ENCODE measurements around the gene TRMT13. TPM values are rescaled to one million over a fixed set of nuclear protein-coding genes. Genes with fewer than 3 reads are reported as not detected.

Gene TRMT13
- total RNA-seq, 1 experiment from 2014 or later, result 6.7 TPM

- Histone ChIP-seq H3K9ac (ENCODE audit: low read length) (no peak overlapping the region), H2AFZ (ENCODE audit: low read length) (no peak overlapping the region), H3K79me2 (ENCODE audit: low read length) (peaks cover 29% of the 10 kb centered on the region), H3K9me3 (ENCODE audit: low read length) (no peaks in the 10 kb centered on the region), H3K4me2 (ENCODE audit: low read length) (no peak overlapping the region), H3K4me3 (ENCODE audit: low read length) (no peak overlapping the region), H4K20me1 (ENCODE audit: low read length) (no peaks in the 10 kb centered on the region), H3K27ac (ENCODE audit: low read length) (no peak overlapping the region), H3K27me3 (ENCODE audit: low read length) (no peaks in the 10 kb centered on the region), H3K36me3 (ENCODE audit: low read depth, low read length) (peaks cover 41% of the 10 kb centered on the region), H3F3A (ENCODE audit: low read length, unreplicated experiment) (no peaks in the 10 kb centered on the region), H3K9me2 (replicated peaks; ENCODE audit: low read length) (no peaks in the 10 kb centered on the region), H3K4me1 (ENCODE audit: insufficient read depth, low read length) (peaks cover 7% of the 10 kb centered on the region)
- BruUV-seq (replicated peaks), result no TSS peak
- ChIA-PET CTCF (no interaction called here), POLR2A (ENCODE audit: unreplicated experiment) (no interaction called here)
- ATAC-seq (no peak), DNase-seq (no peak)
- no peak for TF ChIP-seq EZH2phosphoT487 (IDR thresholded peaks at IDR 0.05; ENCODE audit: borderline replicate concordance, low read length)
- TF ChIP-seq CTCF (conservative IDR thresholded peaks at IDR 0.05; ENCODE audit: low read depth, low read length), result no peak
- TF ChIP-seq EZH2 (IDR thresholded peaks at IDR 0.05; ENCODE audit: low read length, unreplicated experiment), result no peak
- intact Hi-C loops (cut with micrococcal nuclease), result no loop called here
Observed at GRCh38 chr1:100137602-100138001, 4.6 kb downstream of the TRMT13 start.

GRCh38 chr1:100141192-100141591 lies 8.2 kb downstream of the TRMT13 start:
- Histone ChIP-seq H2AFZ (ENCODE audit: low read length) (no peak overlapping the region), H3K4me1 (ENCODE audit: insufficient read depth, low read length) (no peaks in the 10 kb centered on the region), H3K27ac (ENCODE audit: low read length) (no peak overlapping the region), H3K9me2 (replicated peaks; ENCODE audit: low read length) (no peaks in the 10 kb centered on the region), H3K9me3 (ENCODE audit: low read length) (no peaks in the 10 kb centered on the region), H3K36me3 (ENCODE audit: low read depth, low read length) (peaks cover 56% of the 10 kb centered on the region), H4K20me1 (ENCODE audit: low read length) (no peaks in the 10 kb centered on the region), H3K27me3 (ENCODE audit: low read length) (no peaks in the 10 kb centered on the region), H3K4me2 (ENCODE audit: low read length) (no peak overlapping the region), H3K9ac (ENCODE audit: low read length) (no peak overlapping the region), H3F3A (ENCODE audit: low read length, unreplicated experiment) (peaks cover 3% of the 10 kb centered on the region), H3K4me3 (ENCODE audit: low read length) (no peak overlapping the region), H3K79me2 (ENCODE audit: low read length) (no peaks in the 10 kb centered on the region)
- ChIA-PET POLR2A (ENCODE audit: unreplicated experiment) (no interaction called here), CTCF (no interaction called here)
- ATAC-seq (no peak), DNase-seq (no peak)
- no TSS peak for BruUV-seq (replicated peaks)
- intact Hi-C loops (cut with micrococcal nuclease), result no loop called here
- TF ChIP-seq CTCF (conservative IDR thresholded peaks at IDR 0.05; ENCODE audit: low read depth, low read length) (no peak), EZH2 (IDR thresholded peaks at IDR 0.05; ENCODE audit: low read length, unreplicated experiment) (no peak), EZH2phosphoT487 (IDR thresholded peaks at IDR 0.05; ENCODE audit: borderline replicate concordance, low read length) (no peak)

- H2AFZ ChIP-seq (ENCODE audit: low read length), result no peak overlapping the region
- no peak overlapping the region for H3K4me3 ChIP-seq (ENCODE audit: low read length)
- no peak overlapping the region for H3K27ac ChIP-seq (ENCODE audit: low read length)
- DNase-seq (no peak), ATAC-seq (no peak)
- peaks cover 3% of the 10 kb centered on the region for H3F3A ChIP-seq (ENCODE audit: low read length, unreplicated experiment)
- no peaks in the 10 kb centered on the region for H3K9me2 ChIP-seq (replicated peaks; ENCODE audit: low read length)
- H3K4me2 ChIP-seq (ENCODE audit: low read length), result no peak overlapping the region
- no peaks in the 10 kb centered on the region for H3K4me1 ChIP-seq (ENCODE audit: insufficient read depth, low read length)
- ChIA-PET CTCF (no interaction called here), POLR2A (ENCODE audit: unreplicated experiment) (interaction anchor here (0.7 kb wide), 1 partner anchor 754 kb away, joined by 7 read pairs; no protein-coding TSS in a partner anchor)
- H4K20me1 ChIP-seq (ENCODE audit: low read length), result no peaks in the 10 kb centered on the region
- no peak overlapping the region for H3K9ac ChIP-seq (ENCODE audit: low read length)
- peaks cover 57% of the 10 kb centered on the region for H3K36me3 ChIP-seq (ENCODE audit: low read depth, low read length)
- H3K27me3 ChIP-seq (ENCODE audit: low read length), result no peaks in the 10 kb centered on the region
- BruUV-seq (replicated peaks), result no TSS peak
- TF ChIP-seq EZH2 (IDR thresholded peaks at IDR 0.05; ENCODE audit: low read length, unreplicated experiment) (no peak), EZH2phosphoT487 (IDR thresholded peaks at IDR 0.05; ENCODE audit: borderline replicate concordance, low read length) (no peak), CTCF (conservative IDR thresholded peaks at IDR 0.05; ENCODE audit: low read depth, low read length) (no peak)
- H3K79me2 ChIP-seq (ENCODE audit: low read length), result no peaks in the 10 kb centered on the region
- no peaks in the 10 kb centered on the region for H3K9me3 ChIP-seq (ENCODE audit: low read length)
- intact Hi-C loops (cut with micrococcal nuclease), result no loop called here
Observed at GRCh38 chr1:100142343-100142742, 9.4 kb downstream of the TRMT13 start.
